ENCODE results near the gene MYO7A. TPM values are rescaled to one million over a fixed set of nuclear protein-coding genes. Genes with fewer than 3 reads are reported as not detected.
A peak's percentile ranks its signal among the peaks of the same experiment; 100 is the strongest.

The MYO7A gene
- total and polyA plus RNA-seq, 2 experiments from 2014 or later: not detected

- Histone ChIP-seq H3K79me2 (ENCODE audit: insufficient read depth) (no peaks in the 10 kb centered on the region), H3K4me1 (ENCODE audit: insufficient read depth) (no peaks in the 10 kb centered on the region), H3K27me3 (replicated peaks; ENCODE audit: insufficient read depth) (no peaks in the 10 kb centered on the region), H3K4me3 (no peak overlapping the region), H2AFZ (no peak overlapping the region), H3K36me3 (ENCODE audit: low read depth) (no peaks in the 10 kb centered on the region), H3K9ac (no peak overlapping the region), H3K4me2 (ENCODE audit: unreplicated experiment) (no peak overlapping the region), H4K20me1 (ENCODE audit: insufficient read depth) (no peaks in the 10 kb centered on the region), H3F3A (ENCODE audit: insufficient read depth) (no peaks in the 10 kb centered on the region), H3K9me2 (ENCODE audit: insufficient read depth) (no peaks in the 10 kb centered on the region), H3K27ac (no peak overlapping the region), H3K9me3 (ENCODE audit: low read depth) (no peaks in the 10 kb centered on the region)
- in situ Hi-C loops (cut with MboI): loop anchor here (10.0 kb wide), 1 partner anchor 368 kb away; no protein-coding TSS in a partner anchor
- WGBS, 2 experiments (ENCODE audit: low coverage in 1 of 2, low lambda C conversion rate in 2 of 2, missing lambda C conversion rate in 2 of 2): 68% methylated on average over 1 of the region's 1 CpG
- TF ChIP-seq EZH2 (IDR thresholded peaks at IDR 0.05; ENCODE audit: insufficient read depth, poor library complexity, severe bottlenecking) (no peak), EZH2phosphoT487 (IDR thresholded peaks at IDR 0.05; ENCODE audit: insufficient read depth, low read depth) (no peak)
- DNase-seq: no peak
Measured at GRCh38 chr11:77186302-77186701, 58.3 kb downstream of the MYO7A start.

- H2AFZ ChIP-seq: no peak overlapping the region
- no peaks in the 10 kb centered on the region for H3F3A ChIP-seq (ENCODE audit: insufficient read depth)
- no peak overlapping the region for H3K27ac ChIP-seq
- TF ChIP-seq EZH2phosphoT487 (IDR thresholded peaks at IDR 0.05; ENCODE audit: insufficient read depth, low read depth) (no peak), EZH2 (IDR thresholded peaks at IDR 0.05; ENCODE audit: insufficient read depth, poor library complexity, severe bottlenecking) (no peak)
- no peak for DNase-seq
- H3K79me2 ChIP-seq (ENCODE audit: insufficient read depth): no peaks in the 10 kb centered on the region
- H4K20me1 ChIP-seq (ENCODE audit: insufficient read depth): no peaks in the 10 kb centered on the region
- H3K4me3 ChIP-seq: no peak overlapping the region
- in situ Hi-C loops (cut with MboI): loop anchor here (10.0 kb wide), 1 partner anchor 368 kb away; no protein-coding TSS in a partner anchor
- no peaks in the 10 kb centered on the region for H3K36me3 ChIP-seq (ENCODE audit: low read depth)
- H3K4me1 ChIP-seq (ENCODE audit: insufficient read depth): no peaks in the 10 kb centered on the region
- no peak overlapping the region for H3K4me2 ChIP-seq (ENCODE audit: unreplicated experiment)
- no peak overlapping the region for H3K9ac ChIP-seq
- H3K9me3 ChIP-seq (ENCODE audit: low read depth): no peaks in the 10 kb centered on the region
- WGBS, 2 experiments (ENCODE audit: low coverage in 1 of 2, low lambda C conversion rate in 2 of 2, missing lambda C conversion rate in 2 of 2): 80 to 83% methylated on average over 9 of the region's 9 CpGs
- no peaks in the 10 kb centered on the region for H3K27me3 ChIP-seq (replicated peaks; ENCODE audit: insufficient read depth)
- H3K9me2 ChIP-seq (ENCODE audit: insufficient read depth): no peaks in the 10 kb centered on the region
Measured at GRCh38 chr11:77187111-77187750, 59.2 kb downstream of the MYO7A start.

- H3F3A ChIP-seq (ENCODE audit: insufficient read depth): no peaks in the 10 kb centered on the region
- H3K27ac ChIP-seq: no peak overlapping the region
- no peaks in the 10 kb centered on the region for H3K36me3 ChIP-seq (ENCODE audit: low read depth)
- H2AFZ ChIP-seq: no peak overlapping the region
- no peak for TF ChIP-seq EZH2 (IDR thresholded peaks at IDR 0.05; ENCODE audit: insufficient read depth, poor library complexity, severe bottlenecking)
- TF ChIP-seq EZH2phosphoT487 (IDR thresholded peaks at IDR 0.05; ENCODE audit: insufficient read depth, low read depth): no peak
- peak; percentile 87 for DNase-seq
- no peaks in the 10 kb centered on the region for H3K9me2 ChIP-seq (ENCODE audit: insufficient read depth)
- no peaks in the 10 kb centered on the region for H4K20me1 ChIP-seq (ENCODE audit: insufficient read depth)
- no peaks in the 10 kb centered on the region for H3K79me2 ChIP-seq (ENCODE audit: insufficient read depth)
- no peaks in the 10 kb centered on the region for H3K27me3 ChIP-seq (replicated peaks; ENCODE audit: insufficient read depth)
- H3K4me1 ChIP-seq (ENCODE audit: insufficient read depth): no peaks in the 10 kb centered on the region
- 37 to 44% methylated on average over 7 of the region's 7 CpGs for WGBS, 2 experiments (ENCODE audit: low coverage in 1 of 2, low lambda C conversion rate in 2 of 2, missing lambda C conversion rate in 2 of 2)
- in situ Hi-C loops (cut with MboI): loop anchor here (10.0 kb wide), 1 partner anchor 367 kb away; no protein-coding TSS in a partner anchor
- H3K9me3 ChIP-seq (ENCODE audit: low read depth): no peaks in the 10 kb centered on the region
- H3K9ac ChIP-seq: no peak overlapping the region
- H3K4me3 ChIP-seq: no peak overlapping the region
- H3K4me2 ChIP-seq (ENCODE audit: unreplicated experiment): no peak overlapping the region
Measured at GRCh38 chr11:77187776-77188632, 60.0 kb downstream of the MYO7A start.

- no peak overlapping the region for H3K9ac ChIP-seq
- H4K20me1 ChIP-seq (ENCODE audit: insufficient read depth): no peaks in the 10 kb centered on the region
- WGBS, 2 experiments (ENCODE audit: low coverage in 1 of 2, low lambda C conversion rate in 2 of 2, missing lambda C conversion rate in 2 of 2): 70 to 72% methylated on average over 16 to 18 of the region's 18 CpGs
- no peaks in the 10 kb centered on the region for H3K4me1 ChIP-seq (ENCODE audit: insufficient read depth)
- no peaks in the 10 kb centered on the region for H3K79me2 ChIP-seq (ENCODE audit: insufficient read depth)
- in situ Hi-C loops (cut with MboI): loop anchor here (10.0 kb wide), 1 partner anchor 366 kb away; no protein-coding TSS in a partner anchor
- no peak overlapping the region for H3K4me3 ChIP-seq
- TF ChIP-seq EZH2 (IDR thresholded peaks at IDR 0.05; ENCODE audit: insufficient read depth, poor library complexity, severe bottlenecking) (no peak), EZH2phosphoT487 (IDR thresholded peaks at IDR 0.05; ENCODE audit: insufficient read depth, low read depth) (no peak)
- no peak for DNase-seq
- no peak overlapping the region for H3K4me2 ChIP-seq (ENCODE audit: unreplicated experiment)
- H3F3A ChIP-seq (ENCODE audit: insufficient read depth): no peaks in the 10 kb centered on the region
- no peaks in the 10 kb centered on the region for H3K27me3 ChIP-seq (replicated peaks; ENCODE audit: insufficient read depth)
- no peaks in the 10 kb centered on the region for H3K36me3 ChIP-seq (ENCODE audit: low read depth)
- no peak overlapping the region for H2AFZ ChIP-seq
- H3K9me2 ChIP-seq (ENCODE audit: insufficient read depth): no peaks in the 10 kb centered on the region
- no peaks in the 10 kb centered on the region for H3K9me3 ChIP-seq (ENCODE audit: low read depth)
- no peak overlapping the region for H3K27ac ChIP-seq
Measured at GRCh38 chr11:77188633-77189491, 60.8 kb downstream of the MYO7A start.
